Lower lobe of right lung (tissue), 2 donors: ENCODE results near the gene SLX4IP. TPM values are rescaled to one million over a fixed set of nuclear protein-coding genes. Genes with fewer than 3 reads are reported as not detected.
A peak's percentile ranks its signal among the peaks of the same experiment; 100 is the strongest.

ENCODE experiments used
- ATAC-seq, 2 donors: fragments of 200-7000 bp; cut with Tn5 transposase; one replicate each; pipeline ENCODE4 v1.9.1; 2020 to 2022; ENCODE audit warnings: mild to moderate bottlenecking in 2 of 2, moderate library complexity in 2 of 2
- DNase-seq: peaks from one replicate; pipeline ENCODE4 v3.0.0-alpha.2; 2020
- H3K27ac ChIP-seq: fragments of 200-600 bp; one replicate; pipeline ENCODE4 v1.8.0; 2022
- H3K27me3 ChIP-seq: fragments of 200-600 bp; one replicate; pipeline ENCODE4 v1.8.0; 2022; ENCODE audit warnings: low read depth
- H3K36me3 ChIP-seq: fragments of 200-600 bp; one replicate; pipeline ENCODE4 v1.8.0; 2022; ENCODE audit warnings: mild to moderate bottlenecking
- H3K4me1 ChIP-seq: fragments of 200-600 bp; one replicate; pipeline ENCODE4 v1.8.0; 2022
- H3K4me3 ChIP-seq: fragments of 200-600 bp; one replicate; pipeline ENCODE4 v1.8.0; 2022; ENCODE audit warnings: mild to moderate bottlenecking
- H3K9me3 ChIP-seq: fragments of 200-600 bp; one replicate; pipeline ENCODE4 v1.8.0; 2022
- CTCF ChIP-seq: fragments of 200-600 bp; IDR thresholded peaks from one replicate; pipeline ENCODE4 v1.8.0; 2022; ENCODE audit warnings: antibody characterized with exemption, mild to moderate bottlenecking
- intact Hi-C: fragments of 100-400 bp; cut with DNase I; formaldehyde crosslinking; loops from one replicate; pipeline ENCODE4 v1.11.0; 2022
- total RNA-seq: library from RNA; stranded (reverse); fragmentation: NEBNext Ultra II Directional; extraction: Animal tissue kit (Norgen Biotek cat#: 25700); gene quantifications from one replicate; pipeline ENCODE4 v1.2.1, GENCODE V29; 2021
- donor health status: DM: no; HTN: yes; CAD: no; lungs with severe emphysema.

SLX4IP gene
- total RNA-seq, 1 donor from 2014 or later = 5.8 TPM

- H3K36me3 ChIP-seq = no peaks in the 10 kb centered on the region
- DNase-seq (no peak), ATAC-seq (no peak)
- no peak overlapping the region for H3K4me3 ChIP-seq
- H3K27me3 ChIP-seq = no peaks in the 10 kb centered on the region
- no peak overlapping the region for H3K27ac ChIP-seq
- H3K9me3 ChIP-seq = no peaks in the 10 kb centered on the region
- TF ChIP-seq CTCF = no peak
- H3K4me1 ChIP-seq = no peaks in the 10 kb centered on the region
- intact Hi-C loops = no loop called here
These were observed 14.2 kb downstream of the SLX4IP start for GRCh38 chr20:10449270-10449669.

DNA sequence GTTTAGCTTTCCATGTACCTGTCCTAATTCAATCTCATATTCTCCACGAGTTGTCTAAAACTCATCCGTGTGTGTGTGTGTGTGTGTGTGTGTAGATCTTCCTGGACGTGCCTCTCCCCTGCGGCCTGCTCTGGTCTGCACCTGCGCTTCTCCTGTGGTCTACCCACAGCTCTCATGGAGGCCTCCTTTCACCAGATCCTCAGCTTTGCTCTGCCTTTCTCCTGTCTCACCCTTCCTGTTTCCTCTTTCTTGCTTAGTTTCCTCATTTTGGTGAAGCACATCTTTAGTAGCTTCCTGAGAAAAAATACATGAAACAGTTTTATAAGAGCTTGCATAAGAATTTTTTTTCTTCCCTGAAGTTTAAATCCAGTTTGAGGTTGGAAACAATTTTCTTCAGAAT, 18.1 kb downstream of the SLX4IP start:
- ATAC-seq (peak; percentile 42 to 74), DNase-seq (no peak)
- no peaks in the 10 kb centered on the region for H3K36me3 ChIP-seq
- no peaks in the 10 kb centered on the region for H3K4me1 ChIP-seq
- H3K27ac ChIP-seq = no peak overlapping the region
- intact Hi-C loops = no loop called here
- H3K4me3 ChIP-seq = no peak overlapping the region
- TF ChIP-seq CTCF = no peak
- no peaks in the 10 kb centered on the region for H3K9me3 ChIP-seq
- H3K27me3 ChIP-seq = no peaks in the 10 kb centered on the region

DNA sequence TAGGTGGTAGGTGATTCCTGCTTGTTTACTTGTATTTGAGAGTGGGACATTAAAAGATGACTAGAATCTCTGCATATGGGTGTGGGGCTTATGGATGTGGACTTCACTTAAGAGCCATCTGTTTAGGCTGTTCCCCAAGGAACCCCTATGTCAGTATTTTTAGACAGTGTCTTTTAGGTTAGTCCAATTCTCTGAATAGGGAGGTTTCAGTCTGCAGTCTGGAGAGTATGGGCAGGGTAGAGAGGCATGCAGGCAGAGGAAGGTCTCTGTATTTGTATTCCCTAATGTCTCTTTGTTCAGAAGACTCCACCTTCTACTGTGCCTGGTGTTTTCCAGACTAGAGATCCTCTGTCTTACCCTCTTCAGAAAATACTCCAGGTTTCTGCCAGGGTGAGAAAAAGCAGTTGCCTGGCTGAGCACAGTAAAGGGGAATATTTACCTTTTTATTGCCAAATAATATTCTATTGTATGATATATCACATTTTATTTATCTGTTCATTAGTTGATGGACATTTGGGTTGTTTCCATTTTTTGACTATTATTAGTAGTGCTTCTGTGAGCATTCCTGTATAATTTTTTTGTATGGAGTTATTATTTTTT, 19.1 kb downstream of the SLX4IP start:
- ATAC-seq = no peak
- intact Hi-C loops = no loop called here
- DNase-seq = no peak

DNA sequence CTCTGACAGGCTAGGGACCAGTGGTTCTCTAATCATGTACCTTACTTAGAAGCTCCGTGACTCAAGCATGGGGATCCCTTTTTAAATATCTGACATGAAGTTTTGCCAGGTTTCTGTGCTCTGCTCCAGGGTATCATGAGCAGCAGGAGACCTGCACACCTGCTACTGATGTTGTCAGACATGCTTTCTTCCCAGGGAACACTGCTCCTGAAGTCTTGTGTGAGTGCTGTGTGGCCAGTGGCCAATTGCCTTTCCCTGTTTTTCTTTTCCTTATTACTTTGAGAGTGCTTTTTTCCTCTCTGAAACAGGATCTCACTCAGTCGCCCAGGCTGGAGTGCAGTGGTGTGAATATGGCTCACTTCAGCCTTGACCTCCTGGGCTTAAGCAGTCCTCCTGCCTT, 26.4 kb downstream of the SLX4IP start:
- ATAC-seq (no peak), DNase-seq (no peak)
- no peak for TF ChIP-seq CTCF
- H3K9me3 ChIP-seq = peaks cover 9% of the 10 kb centered on the region
- no peaks in the 10 kb centered on the region for H3K4me1 ChIP-seq
- H3K36me3 ChIP-seq = no peaks in the 10 kb centered on the region
- H3K27ac ChIP-seq = no peak overlapping the region
- no peaks in the 10 kb centered on the region for H3K27me3 ChIP-seq
- H3K4me3 ChIP-seq = no peak overlapping the region
- intact Hi-C loops = no loop called here

More for the DNA sequence above, 19.1 kb downstream of the SLX4IP start:
- Histone ChIP-seq H3K4me3 (no peak overlapping the region), H3K27ac (peak overlapping the region; percentile 10), H3K9me3 (no peaks in the 10 kb centered on the region), H3K27me3 (no peaks in the 10 kb centered on the region), H3K4me1 (no peaks in the 10 kb centered on the region), H3K36me3 (no peaks in the 10 kb centered on the region)
- no peak for TF ChIP-seq CTCF

DNA sequence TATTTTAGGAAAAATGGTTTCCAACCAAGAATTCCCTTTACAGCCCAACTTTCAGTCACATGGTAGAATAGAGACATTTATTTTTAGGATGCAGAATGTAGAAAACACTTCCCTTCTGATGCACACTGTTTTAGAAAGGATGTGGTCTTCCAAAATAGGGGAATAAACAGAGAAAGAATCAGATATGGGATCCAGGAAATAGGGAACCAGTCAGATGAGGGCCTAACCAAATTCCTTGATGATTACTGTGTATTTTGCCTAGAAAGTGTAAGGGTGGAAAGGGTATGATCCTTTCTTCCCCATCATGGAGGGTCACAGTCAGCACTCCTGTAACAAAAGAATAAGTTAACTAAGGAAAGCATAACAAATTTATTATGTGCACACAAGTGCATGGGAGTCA, 27.4 kb downstream of the SLX4IP start:
- Histone ChIP-seq H3K4me3 (no peak overlapping the region), H3K27ac (no peak overlapping the region), H3K27me3 (no peaks in the 10 kb centered on the region), H3K4me1 (no peaks in the 10 kb centered on the region), H3K9me3 (peaks cover 9% of the 10 kb centered on the region), H3K36me3 (no peaks in the 10 kb centered on the region)
- DNase-seq (no peak), ATAC-seq (no peak)
- TF ChIP-seq CTCF = no peak
- intact Hi-C loops = no loop called here

- Histone ChIP-seq H3K4me3 (no peak overlapping the region), H3K9me3 (peaks cover 9% of the 10 kb centered on the region), H3K4me1 (peaks cover 6% of the 10 kb centered on the region), H3K36me3 (no peaks in the 10 kb centered on the region), H3K27ac (no peak overlapping the region), H3K27me3 (no peaks in the 10 kb centered on the region)
- TF ChIP-seq CTCF = no peak
- DNase-seq (no peak), ATAC-seq (no peak)
- intact Hi-C loops = no loop called here
These were observed 28.5 kb downstream of the SLX4IP start for GRCh38 chr20:10463622-10464021.
